Panc1 (cell line): ENCODE data around the gene TRERF1.

Source experiments
- CTCF ChIP-seq: fragments of 450-650 bp; IDR thresholded peaks from 2 replicates; pipeline ENCODE4 v1.5.1; 2017; ENCODE audit warnings: mild to moderate bottlenecking
- POLR2AphosphoS5 ChIP-seq: IDR thresholded peaks from 2 replicates; pipeline ENCODE4 v1.6.1; 2012; ENCODE audit warnings: mild to moderate bottlenecking, low read depth, low read length, moderate library complexity
- SIN3A ChIP-seq: IDR thresholded peaks from 2 replicates; pipeline ENCODE4 v1.6.1; 2012; ENCODE audit warnings: low read depth, mild to moderate bottlenecking, low read length, moderate library complexity, borderline replicate concordance; ENCODE audit not compliant: insufficient read depth

GRCh38 chr6:42410861-42411260, 40.9 kb downstream of the TRERF1 start:
- TF ChIP-seq SIN3A (no peak), CTCF (no peak), POLR2AphosphoS5 (no peak)
